GM23338 (cell line): ENCODE results near the gene RAP1GDS1. TPM values are rescaled to one million over a fixed set of nuclear protein-coding genes. Genes with fewer than 3 reads are reported as not detected.
A peak's percentile ranks its signal among the peaks of the same experiment; 100 is the strongest.

Source experiments
- ATAC-seq: fragments of 200-7000 bp; cut with Tn5 transposase; 3 replicates; pipeline ENCODE4 v1.9.1; 2020
- DNase-seq: peaks from one replicate; pipeline ENCODE4 v3.0.0-alpha.2; 2015; ENCODE audit warnings: low spot score
- H2AFZ ChIP-seq: fragments of 200-600 bp; sonication (generic); 2 replicates; pipeline ENCODE4 v1.8.0; 2016; ENCODE audit warnings: antibody characterized with exemption, mild to moderate bottlenecking, moderate library complexity
- H3F3A ChIP-seq: fragments of 200-600 bp; sonication (generic); replicated peaks from 2 replicates; pipeline ENCODE4 v1.8.0; 2017; ENCODE audit warnings: antibody characterized with exemption, mixed run types, low read depth
- H3K27ac ChIP-seq: fragments of 200-600 bp; sonication (generic); 2 replicates; pipeline ENCODE4 v1.6.1; 2016; ENCODE audit warnings: low read depth
- H3K27me3 ChIP-seq: fragments of 200-600 bp; sonication (generic); 2 replicates; pipeline ENCODE4 v1.8.0; 2016; ENCODE audit warnings: mild to moderate bottlenecking, mixed run types, moderate library complexity; ENCODE audit not compliant: insufficient read depth
- H3K36me3 ChIP-seq: fragments of 200-600 bp; sonication (generic); 2 replicates; pipeline ENCODE4 v1.8.0; 2016; ENCODE audit warnings: mild to moderate bottlenecking; ENCODE audit not compliant: insufficient read depth
- H3K4me1 ChIP-seq: fragments of 200-600 bp; sonication (generic); 2 replicates; pipeline ENCODE4 v1.8.0; 2016; ENCODE audit warnings: mild to moderate bottlenecking, moderate library complexity; ENCODE audit not compliant: insufficient read depth
- H3K4me2 ChIP-seq: fragments of 200-600 bp; sonication (generic); 2 replicates; pipeline ENCODE4 v1.7.1; 2017; ENCODE audit warnings: mixed run types
- H3K4me3 ChIP-seq: fragments of 200-600 bp; sonication (generic); 2 replicates; pipeline ENCODE4 v1.6.1; 2016; ENCODE audit warnings: mixed run types
- H3K79me2 ChIP-seq: fragments of 200-600 bp; sonication (generic); replicated peaks from 2 replicates; pipeline ENCODE4 v1.8.0; 2017; ENCODE audit warnings: mild to moderate bottlenecking; ENCODE audit not compliant: insufficient read depth
- H3K9me2 ChIP-seq: fragments of 200-600 bp; sonication (generic); 2 replicates; pipeline ENCODE4 v1.8.0; 2017; ENCODE audit not compliant: insufficient read depth
- H4K20me1 ChIP-seq: fragments of 200-600 bp; sonication (generic); replicated peaks from 2 replicates; pipeline ENCODE4 v1.8.0; 2017; ENCODE audit warnings: mild to moderate bottlenecking; ENCODE audit not compliant: insufficient read depth
- H3K27ac Mint-ChIP-seq: 2 replicates; pipeline ENCODE4 v1.8.0; 2020; ENCODE audit warnings: inconsistent platforms, mild to moderate bottlenecking, moderate library complexity, mixed read lengths
- H3K27me3 Mint-ChIP-seq: 3 replicates; pipeline ENCODE4 v1.8.0; 2022; ENCODE audit warnings: low read depth, mild to moderate bottlenecking, moderate library complexity, mixed read lengths, inconsistent platforms; ENCODE audit not compliant: insufficient read depth, poor library complexity
- H3K36me3 Mint-ChIP-seq: 3 replicates; pipeline ENCODE4 v1.8.0; 2021; ENCODE audit warnings: low read depth, mild to moderate bottlenecking, inconsistent platforms, moderate library complexity, mixed read lengths
- H3K4me1 Mint-ChIP-seq: 3 replicates; pipeline ENCODE4 v1.8.0; 2020; ENCODE audit warnings: mild to moderate bottlenecking, inconsistent platforms, mixed read lengths
- H3K4me3 Mint-ChIP-seq: 3 replicates; pipeline ENCODE4 v1.8.0; 2021; ENCODE audit warnings: moderate library complexity, mild to moderate bottlenecking, inconsistent platforms, mixed read lengths
- H3K9me3 Mint-ChIP-seq: 3 replicates; pipeline ENCODE4 v1.8.0; 2020; ENCODE audit warnings: moderate library complexity, mild to moderate bottlenecking, inconsistent platforms, mixed read lengths
- CREB1 ChIP-seq: fragments of 250-450 bp; sonication (Bioruptor Pico); IDR thresholded peaks from 2 replicates; pipeline ENCODE4 v1.5.0; 2020; ENCODE audit warnings: low read depth, mild to moderate bottlenecking, moderate library complexity
- EZH2phosphoT487 ChIP-seq: fragments of 200-600 bp; sonication (generic); IDR thresholded peaks from one replicate; pipeline ENCODE4 v1.8.1; 2018; ENCODE audit warnings: antibody characterized with exemption; ENCODE audit not compliant: unreplicated experiment
- JUNB ChIP-seq: IDR thresholded peaks from one replicate; pipeline ENCODE4 v1.6.1; 2016; ENCODE audit warnings: antibody characterized with exemption; ENCODE audit not compliant: unreplicated experiment
- NANOG ChIP-seq: IDR thresholded peaks from 2 replicates; pipeline ENCODE4 v1.6.1; 2016; ENCODE audit warnings: antibody characterized with exemption, borderline replicate concordance
- POLR2AphosphoS5 ChIP-seq: IDR thresholded peaks from 2 replicates; pipeline ENCODE4 v1.6.1; 2016; ENCODE audit warnings: antibody characterized with exemption, low read depth
- STAT1 ChIP-seq: IDR thresholded peaks from one replicate; pipeline ENCODE4 v1.6.1; 2016; ENCODE audit warnings: antibody characterized with exemption; ENCODE audit not compliant: unreplicated experiment
- ZNF114 ChIP-seq: fragments of 250-450 bp; sonication (Bioruptor Pico); IDR thresholded peaks from 2 replicates; pipeline ENCODE4 v1.5.0; 2020; ENCODE audit warnings: mild to moderate bottlenecking, moderate library complexity
- ZNF331 ChIP-seq: fragments of 250-450 bp; sonication (Bioruptor Pico); IDR thresholded peaks from 2 replicates; pipeline ENCODE4 v1.5.0; 2020; ENCODE audit warnings: low read depth, mild to moderate bottlenecking, moderate library complexity
- polyA plus RNA-seq: library from polyadenylated mRNA; unstranded; fragments of >200 nt; fragmentation: Nextera tagmentation; extraction: Ambion mirVana; gene quantifications from 2 replicates; pipeline ENCODE4 v1.2.1, GENCODE V29; 2016
- total RNA-seq: library from RNA; depleted of rRNA; stranded (reverse); fragments of >200 nt; shearing (Covaris generic); gene quantifications from 2 replicates; pipeline ENCODE4 v1.2.3, GENCODE V29; 2014
- TF ChIP-seq, protein P1 (sequence below), 2 experiments: fragments of 200-600 bp in 1 of 2; sonication (generic) in 1 of 2; conservative IDR thresholded peaks; 2 replicates each; pipeline versions ENCODE4 v1.5.1 to v1.6.1; 2016 to 2017; ENCODE audit warnings: antibody characterized with exemption in 2 of 2, low read depth in 2 of 2, mild to moderate bottlenecking in 2 of 2, moderate library complexity in 1 of 2
- TF ChIP-seq, protein P2 (sequence below): IDR thresholded peaks from one replicate; pipeline ENCODE4 v1.6.1; 2018; ENCODE audit warnings: antibody characterized with exemption; ENCODE audit not compliant: unreplicated experiment
- TF ChIP-seq, protein P3 (sequence below): fragments of 250-450 bp; sonication (Bioruptor Pico); IDR thresholded peaks from 2 replicates; pipeline ENCODE4 v1.5.0; 2020; ENCODE audit warnings: mild to moderate bottlenecking, moderate library complexity

RAP1GDS1 gene
- total and polyA plus RNA-seq, 2 experiments from 2014 or later: 23.7 to 32.4 TPM

DNA sequence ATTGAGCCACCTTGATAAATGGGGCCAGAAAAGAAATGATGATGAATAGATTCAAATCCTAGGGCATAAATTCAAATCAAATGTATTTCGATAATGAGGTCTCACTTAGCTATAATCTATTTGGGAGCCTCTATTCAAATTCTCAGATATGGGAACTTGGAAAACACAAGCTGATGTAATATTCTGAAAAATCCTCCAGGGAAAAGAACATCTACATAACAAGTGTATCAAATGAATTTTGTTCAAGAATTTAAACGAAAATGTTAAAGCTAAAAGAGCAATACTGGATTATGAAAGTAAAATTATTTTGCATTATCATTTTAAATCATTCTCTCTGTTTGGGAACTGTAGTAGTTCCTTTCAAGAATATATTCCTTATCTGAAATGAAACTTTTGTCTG is 38.9 kb upstream of the RAP1GDS1 start (continued):
- TF ChIP-seq JUNB: no peak
- no peak for TF ChIP-seq ZNF331 (CRISPR knock-in tag)
- TF ChIP-seq NANOG: no peak
- TF ChIP-seq STAT1: no peak
- TF ChIP-seq POLR2AphosphoS5: no peak
- TF ChIP-seq, protein P1, sequence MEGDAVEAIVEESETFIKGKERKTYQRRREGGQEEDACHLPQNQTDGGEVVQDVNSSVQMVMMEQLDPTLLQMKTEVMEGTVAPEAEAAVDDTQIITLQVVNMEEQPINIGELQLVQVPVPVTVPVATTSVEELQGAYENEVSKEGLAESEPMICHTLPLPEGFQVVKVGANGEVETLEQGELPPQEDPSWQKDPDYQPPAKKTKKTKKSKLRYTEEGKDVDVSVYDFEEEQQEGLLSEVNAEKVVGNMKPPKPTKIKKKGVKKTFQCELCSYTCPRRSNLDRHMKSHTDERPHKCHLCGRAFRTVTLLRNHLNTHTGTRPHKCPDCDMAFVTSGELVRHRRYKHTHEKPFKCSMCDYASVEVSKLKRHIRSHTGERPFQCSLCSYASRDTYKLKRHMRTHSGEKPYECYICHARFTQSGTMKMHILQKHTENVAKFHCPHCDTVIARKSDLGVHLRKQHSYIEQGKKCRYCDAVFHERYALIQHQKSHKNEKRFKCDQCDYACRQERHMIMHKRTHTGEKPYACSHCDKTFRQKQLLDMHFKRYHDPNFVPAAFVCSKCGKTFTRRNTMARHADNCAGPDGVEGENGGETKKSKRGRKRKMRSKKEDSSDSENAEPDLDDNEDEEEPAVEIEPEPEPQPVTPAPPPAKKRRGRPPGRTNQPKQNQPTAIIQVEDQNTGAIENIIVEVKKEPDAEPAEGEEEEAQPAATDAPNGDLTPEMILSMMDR (conservative IDR thresholded peaks at IDR 0.05; ENCODE audit: low read depth in 2 of 2): no peak

DNA sequence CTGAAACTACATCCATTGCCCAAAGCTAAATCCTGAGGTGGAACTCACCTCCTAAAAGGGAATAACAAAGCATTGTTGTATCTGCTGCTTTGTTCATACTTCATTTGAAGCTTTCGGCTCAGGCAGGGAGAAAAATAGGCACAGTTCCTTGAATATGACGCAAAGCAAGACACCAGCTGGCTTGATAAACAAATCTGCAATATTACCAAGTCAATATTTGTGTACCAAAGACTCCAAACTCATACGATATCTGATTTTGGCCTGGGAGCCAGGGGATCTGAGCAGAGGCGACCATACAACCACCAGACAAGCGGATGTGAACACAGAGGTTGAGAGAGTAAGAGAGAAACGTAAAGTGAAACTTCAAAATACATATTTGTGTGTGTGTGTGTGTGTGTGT is 34.8 kb upstream of the RAP1GDS1 start:
- H3K36me3 ChIP-seq: no peaks in the 10 kb centered on the region
- no peaks in the 10 kb centered on the region for H3K27me3 ChIP-seq
- ATAC-seq: no peak
- H3K9me3 Mint-ChIP-seq: no peaks in the 10 kb centered on the region
- no peak overlapping the region for H3K4me3 ChIP-seq
- DNase-seq: no peak
- no peak overlapping the region for H3K27ac ChIP-seq
- H3K4me3 Mint-ChIP-seq: no peak overlapping the region
- H3F3A ChIP-seq: no peaks in the 10 kb centered on the region
- no peaks in the 10 kb centered on the region for H3K79me2 ChIP-seq
- H4K20me1 ChIP-seq: no peaks in the 10 kb centered on the region
- no peaks in the 10 kb centered on the region for H3K36me3 Mint-ChIP-seq
- peak overlapping the region; percentile 89; the same call in 1 of the 2 replicates for H2AFZ ChIP-seq
- no peaks in the 10 kb centered on the region for H3K27me3 Mint-ChIP-seq
- H3K4me2 ChIP-seq: no peak overlapping the region
- H3K27ac Mint-ChIP-seq: no peak overlapping the region
- no peaks in the 10 kb centered on the region for H3K4me1 ChIP-seq
- H3K4me1 Mint-ChIP-seq: no peaks in the 10 kb centered on the region
- H3K9me2 ChIP-seq: no peaks in the 10 kb centered on the region
- TF ChIP-seq ZNF114 (CRISPR knock-in tag) (no peak), POLR2AphosphoS5 (no peak), EZH2phosphoT487 (no peak), NANOG (no peak), ZNF331 (CRISPR knock-in tag) (no peak), JUNB (no peak), CREB1 (CRISPR knock-in tag) (no peak)
- TF ChIP-seq, protein P2, sequence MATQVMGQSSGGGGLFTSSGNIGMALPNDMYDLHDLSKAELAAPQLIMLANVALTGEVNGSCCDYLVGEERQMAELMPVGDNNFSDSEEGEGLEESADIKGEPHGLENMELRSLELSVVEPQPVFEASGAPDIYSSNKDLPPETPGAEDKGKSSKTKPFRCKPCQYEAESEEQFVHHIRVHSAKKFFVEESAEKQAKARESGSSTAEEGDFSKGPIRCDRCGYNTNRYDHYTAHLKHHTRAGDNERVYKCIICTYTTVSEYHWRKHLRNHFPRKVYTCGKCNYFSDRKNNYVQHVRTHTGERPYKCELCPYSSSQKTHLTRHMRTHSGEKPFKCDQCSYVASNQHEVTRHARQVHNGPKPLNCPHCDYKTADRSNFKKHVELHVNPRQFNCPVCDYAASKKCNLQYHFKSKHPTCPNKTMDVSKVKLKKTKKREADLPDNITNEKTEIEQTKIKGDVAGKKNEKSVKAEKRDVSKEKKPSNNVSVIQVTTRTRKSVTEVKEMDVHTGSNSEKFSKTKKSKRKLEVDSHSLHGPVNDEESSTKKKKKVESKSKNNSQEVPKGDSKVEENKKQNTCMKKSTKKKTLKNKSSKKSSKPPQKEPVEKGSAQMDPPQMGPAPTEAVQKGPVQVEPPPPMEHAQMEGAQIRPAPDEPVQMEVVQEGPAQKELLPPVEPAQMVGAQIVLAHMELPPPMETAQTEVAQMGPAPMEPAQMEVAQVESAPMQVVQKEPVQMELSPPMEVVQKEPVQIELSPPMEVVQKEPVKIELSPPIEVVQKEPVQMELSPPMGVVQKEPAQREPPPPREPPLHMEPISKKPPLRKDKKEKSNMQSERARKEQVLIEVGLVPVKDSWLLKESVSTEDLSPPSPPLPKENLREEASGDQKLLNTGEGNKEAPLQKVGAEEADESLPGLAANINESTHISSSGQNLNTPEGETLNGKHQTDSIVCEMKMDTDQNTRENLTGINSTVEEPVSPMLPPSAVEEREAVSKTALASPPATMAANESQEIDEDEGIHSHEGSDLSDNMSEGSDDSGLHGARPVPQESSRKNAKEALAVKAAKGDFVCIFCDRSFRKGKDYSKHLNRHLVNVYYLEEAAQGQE: no peak
- TF ChIP-seq, protein P3, sequence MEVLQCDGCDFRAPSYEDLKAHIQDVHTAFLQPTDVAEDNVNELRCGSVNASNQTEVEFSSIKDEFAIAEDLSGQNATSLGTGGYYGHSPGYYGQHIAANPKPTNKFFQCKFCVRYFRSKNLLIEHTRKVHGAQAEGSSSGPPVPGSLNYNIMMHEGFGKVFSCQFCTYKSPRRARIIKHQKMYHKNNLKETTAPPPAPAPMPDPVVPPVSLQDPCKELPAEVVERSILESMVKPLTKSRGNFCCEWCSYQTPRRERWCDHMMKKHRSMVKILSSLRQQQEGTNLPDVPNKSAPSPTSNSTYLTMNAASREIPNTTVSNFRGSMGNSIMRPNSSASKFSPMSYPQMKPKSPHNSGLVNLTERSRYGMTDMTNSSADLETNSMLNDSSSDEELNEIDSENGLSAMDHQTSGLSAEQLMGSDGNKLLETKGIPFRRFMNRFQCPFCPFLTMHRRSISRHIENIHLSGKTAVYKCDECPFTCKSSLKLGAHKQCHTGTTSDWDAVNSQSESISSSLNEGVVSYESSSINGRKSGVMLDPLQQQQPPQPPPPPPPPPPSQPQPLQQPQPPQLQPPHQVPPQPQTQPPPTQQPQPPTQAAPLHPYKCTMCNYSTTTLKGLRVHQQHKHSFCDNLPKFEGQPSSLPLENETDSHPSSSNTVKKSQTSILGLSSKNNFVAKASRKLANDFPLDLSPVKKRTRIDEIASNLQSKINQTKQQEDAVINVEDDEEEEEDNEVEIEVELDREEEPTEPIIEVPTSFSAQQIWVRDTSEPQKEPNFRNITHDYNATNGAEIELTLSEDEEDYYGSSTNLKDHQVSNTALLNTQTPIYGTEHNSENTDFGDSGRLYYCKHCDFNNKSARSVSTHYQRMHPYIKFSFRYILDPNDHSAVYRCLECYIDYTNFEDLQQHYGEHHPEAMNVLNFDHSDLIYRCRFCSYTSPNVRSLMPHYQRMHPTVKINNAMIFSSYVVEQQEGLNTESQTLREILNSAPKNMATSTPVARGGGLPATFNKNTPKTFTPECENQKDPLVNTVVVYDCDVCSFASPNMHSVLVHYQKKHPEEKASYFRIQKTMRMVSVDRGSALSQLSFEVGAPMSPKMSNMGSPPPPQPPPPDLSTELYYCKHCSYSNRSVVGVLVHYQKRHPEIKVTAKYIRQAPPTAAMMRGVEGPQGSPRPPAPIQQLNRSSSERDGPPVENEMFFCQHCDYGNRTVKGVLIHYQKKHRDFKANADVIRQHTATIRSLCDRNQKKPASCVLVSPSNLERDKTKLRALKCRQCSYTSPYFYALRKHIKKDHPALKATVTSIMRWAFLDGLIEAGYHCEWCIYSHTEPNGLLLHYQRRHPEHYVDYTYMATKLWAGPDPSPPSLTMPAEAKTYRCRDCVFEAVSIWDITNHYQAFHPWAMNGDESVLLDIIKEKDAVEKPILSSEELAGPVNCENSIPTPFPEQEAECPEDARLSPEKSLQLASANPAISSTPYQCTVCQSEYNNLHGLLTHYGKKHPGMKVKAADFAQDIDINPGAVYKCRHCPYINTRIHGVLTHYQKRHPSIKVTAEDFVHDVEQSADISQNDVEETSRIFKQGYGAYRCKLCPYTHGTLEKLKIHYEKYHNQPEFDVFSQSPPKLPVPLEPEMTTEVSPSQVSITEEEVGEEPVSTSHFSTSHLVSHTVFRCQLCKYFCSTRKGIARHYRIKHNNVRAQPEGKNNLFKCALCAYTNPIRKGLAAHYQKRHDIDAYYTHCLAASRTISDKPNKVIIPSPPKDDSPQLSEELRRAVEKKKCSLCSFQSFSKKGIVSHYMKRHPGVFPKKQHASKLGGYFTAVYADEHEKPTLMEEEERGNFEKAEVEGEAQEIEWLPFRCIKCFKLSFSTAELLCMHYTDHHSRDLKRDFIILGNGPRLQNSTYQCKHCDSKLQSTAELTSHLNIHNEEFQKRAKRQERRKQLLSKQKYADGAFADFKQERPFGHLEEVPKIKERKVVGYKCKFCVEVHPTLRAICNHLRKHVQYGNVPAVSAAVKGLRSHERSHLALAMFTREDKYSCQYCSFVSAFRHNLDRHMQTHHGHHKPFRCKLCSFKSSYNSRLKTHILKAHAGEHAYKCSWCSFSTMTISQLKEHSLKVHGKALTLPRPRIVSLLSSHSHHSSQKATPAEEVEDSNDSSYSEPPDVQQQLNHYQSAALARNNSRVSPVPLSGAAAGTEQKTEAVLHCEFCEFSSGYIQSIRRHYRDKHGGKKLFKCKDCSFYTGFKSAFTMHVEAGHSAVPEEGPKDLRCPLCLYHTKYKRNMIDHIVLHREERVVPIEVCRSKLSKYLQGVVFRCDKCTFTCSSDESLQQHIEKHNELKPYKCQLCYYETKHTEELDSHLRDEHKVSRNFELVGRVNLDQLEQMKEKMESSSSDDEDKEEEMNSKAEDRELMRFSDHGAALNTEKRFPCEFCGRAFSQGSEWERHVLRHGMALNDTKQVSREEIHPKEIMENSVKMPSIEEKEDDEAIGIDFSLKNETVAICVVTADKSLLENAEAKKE: no peak
- TF ChIP-seq, protein P1 (conservative IDR thresholded peaks at IDR 0.05; ENCODE audit: low read depth in 2 of 2): no peak
